Measurements from ENCODE around the gene PPFIBP2. TPM values are rescaled to one million over a fixed set of nuclear protein-coding genes. Genes with fewer than 3 reads are reported as not detected.

Gene PPFIBP2
- polyA plus RNA-seq, 3 donors = 5.5 to 22.6 (median 8.1) TPM

DNA sequence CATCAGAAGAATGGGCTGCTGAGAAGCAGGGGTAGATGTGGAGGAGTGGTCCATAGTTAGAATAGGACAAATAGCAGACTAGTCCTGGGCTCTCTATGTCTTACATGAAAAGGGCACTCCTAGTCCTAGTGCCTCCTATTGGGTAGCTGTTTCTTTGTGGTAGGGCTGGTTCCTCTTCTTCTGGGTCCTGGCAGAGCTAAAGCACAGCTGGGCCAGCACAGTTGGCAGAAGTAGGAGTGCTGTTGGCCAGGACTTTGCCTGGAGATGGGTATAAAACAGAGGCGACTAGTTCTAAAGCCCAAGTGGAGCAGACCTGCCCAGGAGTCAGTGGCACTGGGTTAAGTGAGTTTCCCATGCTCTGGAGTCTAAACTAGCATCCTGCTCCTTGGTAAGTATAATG lies 55.2 kb downstream of the PPFIBP2 start:
- 74 to 94% (median 88%) methylated on average over 1 of the region's 1 CpG for WGBS, 3 donors
- H3K27ac ChIP-seq (ENCODE audit: low read depth, low read length) = no peak overlapping the region

DNA sequence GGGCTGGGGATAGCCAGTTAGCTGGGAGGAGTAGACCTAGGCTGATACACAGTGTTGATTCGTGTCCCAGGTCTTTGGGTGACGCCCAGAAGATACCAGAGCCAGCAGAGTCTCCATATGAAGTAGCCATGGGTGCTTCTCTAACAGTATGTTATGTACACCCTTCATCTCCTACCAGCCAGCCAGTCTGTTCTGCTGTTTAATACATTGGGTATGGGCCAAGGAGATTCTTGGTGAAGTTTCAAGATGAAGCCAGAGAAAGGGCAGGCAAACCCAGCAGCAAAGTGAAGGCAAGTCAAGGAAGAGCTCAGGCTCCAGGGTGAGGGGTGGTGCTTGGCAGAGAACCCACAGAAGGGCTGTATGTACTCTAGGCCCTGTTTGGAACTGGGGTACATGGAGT lies 56.4 kb downstream of the PPFIBP2 start:
- no peak overlapping the region for H3K27ac ChIP-seq (ENCODE audit: low read depth, low read length)
- WGBS, 3 donors = 81 to 96% (median 86%) methylated on average over 2 of the region's 2 CpGs

GRCh38 chr11:7570938-7571521 lies 57.2 kb downstream of the PPFIBP2 start:
- WGBS, 3 donors = 55 to 98% (median 97%) methylated on average over 1 of the region's 1 CpG
- no peak overlapping the region for H3K27ac ChIP-seq (ENCODE audit: low read depth, low read length)

- 4 to 19% (median 15%) methylated on average over 4 of the region's 4 CpGs for WGBS, 3 donors
- H3K27ac ChIP-seq (ENCODE audit: low read depth, low read length) = no peak overlapping the region
Measured at GRCh38 chr11:7571640-7572000, 57.8 kb downstream of the PPFIBP2 start.

DNA sequence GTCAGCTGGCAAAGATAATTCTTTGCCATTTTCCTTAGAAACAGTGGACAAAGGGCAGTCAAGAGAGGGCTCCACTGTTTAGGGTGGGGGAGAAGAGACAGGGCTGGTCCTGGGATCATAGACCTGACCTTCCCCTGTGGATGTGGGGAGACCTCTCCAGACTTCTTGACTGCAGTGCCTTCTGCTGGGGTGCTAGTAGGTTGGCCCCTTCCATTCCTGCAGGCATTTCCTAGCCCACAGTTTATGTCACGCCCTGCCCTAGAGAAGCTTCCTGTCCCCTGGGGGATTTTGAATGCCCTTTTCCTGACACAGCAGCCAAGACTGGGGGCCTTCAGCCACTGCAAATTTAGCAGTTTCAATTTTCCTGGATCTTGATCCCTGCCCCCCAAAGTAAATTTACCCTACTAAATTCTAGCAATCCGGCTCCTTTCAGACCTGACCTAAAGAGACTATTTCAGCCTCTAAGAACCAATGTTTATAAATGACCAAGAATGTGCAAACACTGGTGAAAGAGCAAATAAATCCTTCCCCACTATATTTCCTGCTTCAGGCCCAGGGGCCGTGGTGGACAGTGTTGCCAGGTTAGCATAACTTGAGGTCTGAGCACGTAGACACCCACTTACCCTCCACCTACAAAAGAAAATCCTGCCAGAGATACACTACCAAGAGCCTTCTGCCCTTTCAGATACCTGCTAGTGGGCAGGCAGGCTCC lies 58.4 kb downstream of the PPFIBP2 start:
- 43 to 66% (median 54%) methylated on average over 4 of the region's 4 CpGs for WGBS, 3 donors
- no peak overlapping the region for H3K27ac ChIP-seq (ENCODE audit: low read depth, low read length)

DNA sequence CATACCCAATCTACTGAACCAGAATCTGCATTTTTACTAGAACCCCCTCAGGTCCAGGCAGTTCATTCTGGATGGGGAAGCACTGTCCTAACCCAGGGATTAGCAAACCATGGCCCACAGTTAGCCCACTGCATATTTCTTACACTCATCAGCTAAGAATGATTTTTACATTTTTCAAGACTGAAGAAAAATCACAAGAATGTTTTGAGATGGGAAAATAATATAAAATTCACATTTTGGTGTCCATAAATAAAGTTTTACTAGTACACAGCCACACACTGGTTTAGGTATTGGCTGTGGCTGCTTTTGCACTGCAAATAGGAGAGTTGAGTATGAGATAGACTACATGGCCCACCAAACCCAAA lies 59.4 kb downstream of the PPFIBP2 start:
- H3K27ac ChIP-seq (ENCODE audit: low read depth, low read length) = no peak overlapping the region

DNA sequence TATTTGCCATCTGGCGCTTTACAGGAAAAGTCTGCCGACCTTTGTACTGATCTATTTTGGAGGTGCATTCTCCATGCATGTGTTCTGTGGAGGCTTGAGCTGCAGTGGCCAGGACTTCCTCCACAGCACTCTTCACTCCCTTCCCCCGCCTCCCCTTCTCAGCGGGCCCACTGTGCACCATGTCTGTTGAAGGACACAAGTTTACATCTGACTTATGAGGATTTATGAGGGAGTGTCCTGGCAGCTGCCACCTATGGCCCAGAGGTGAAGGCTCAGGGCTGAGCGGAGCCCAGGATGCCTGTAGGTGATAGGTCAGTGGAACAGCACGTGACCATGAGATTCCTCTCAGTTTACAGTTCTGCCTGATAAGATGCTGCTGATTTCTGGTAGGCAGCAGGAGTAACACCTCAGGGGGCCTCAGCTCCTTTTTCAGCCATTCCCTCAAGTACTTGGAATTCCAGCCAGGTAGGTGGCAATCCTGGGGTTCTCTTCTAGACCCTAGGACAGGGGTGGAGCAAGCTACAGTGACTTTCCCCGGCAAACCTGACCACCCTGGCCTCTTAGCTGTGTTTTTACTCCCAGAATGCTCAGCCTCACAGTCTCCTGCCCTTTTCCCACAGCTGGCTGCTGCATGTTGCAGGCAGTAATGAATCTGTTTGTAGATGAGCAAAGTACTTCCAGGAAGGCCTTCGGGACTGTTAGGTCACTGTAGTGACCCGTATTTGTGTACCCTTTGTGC lies 59.9 kb downstream of the PPFIBP2 start:
- no peak overlapping the region for H3K27ac ChIP-seq (ENCODE audit: low read depth, low read length)
- 54 to 67% (median 60%) methylated on average over 9 of the region's 9 CpGs for whole genome bisulfite sequencing, 3 donors

DNA sequence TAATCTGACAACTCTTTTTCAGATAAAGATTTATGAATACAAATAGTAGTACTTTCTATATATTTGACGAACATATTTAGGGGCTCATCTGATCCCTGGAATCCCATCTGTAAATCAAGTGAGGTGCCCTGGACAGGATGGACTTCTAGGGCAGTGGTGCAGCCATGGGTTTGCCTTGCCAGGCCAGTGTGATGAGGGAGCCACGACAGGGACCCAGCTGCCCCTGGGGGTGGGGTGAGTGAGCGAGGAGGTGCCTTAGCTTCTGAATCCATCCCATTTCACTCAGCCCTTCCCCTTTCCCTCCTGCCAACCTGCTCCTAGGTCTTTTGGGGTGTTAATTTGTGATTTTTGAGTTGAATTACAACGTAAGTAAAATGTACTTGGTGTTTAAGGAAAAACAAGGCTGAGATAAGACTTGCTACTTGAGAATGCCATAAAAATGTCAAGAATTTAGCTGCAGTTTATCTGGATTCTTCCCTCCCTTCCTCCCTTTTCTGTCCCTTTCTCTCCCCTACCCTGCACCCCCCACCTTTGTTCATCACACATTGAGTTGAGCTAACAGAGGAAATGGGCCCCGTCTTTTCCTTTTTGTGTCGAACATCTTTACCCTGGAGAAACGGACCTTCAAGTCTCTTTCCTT lies 60.8 kb downstream of the PPFIBP2 start:
- 53 to 79% (median 60%) methylated on average over 7 of the region's 7 CpGs for WGBS, 3 donors
- H3K27ac ChIP-seq (ENCODE audit: low read depth, low read length) = no peak overlapping the region

- no peak overlapping the region for H3K27ac ChIP-seq (ENCODE audit: low read depth, low read length)
- WGBS, 3 donors = 38 to 58% (median 42%) methylated on average over 11 of the region's 11 CpGs
Measured at GRCh38 chr11:7575841-7576725, 62.3 kb downstream of the PPFIBP2 start.

GRCh38 chr11:7576726-7577290 lies 63.0 kb downstream of the PPFIBP2 start:
- H3K27ac ChIP-seq (ENCODE audit: low read depth, low read length) = no peak overlapping the region
- 29 to 70% (median 31%) methylated on average over 13 of the region's 13 CpGs for WGBS, 3 donors

DNA sequence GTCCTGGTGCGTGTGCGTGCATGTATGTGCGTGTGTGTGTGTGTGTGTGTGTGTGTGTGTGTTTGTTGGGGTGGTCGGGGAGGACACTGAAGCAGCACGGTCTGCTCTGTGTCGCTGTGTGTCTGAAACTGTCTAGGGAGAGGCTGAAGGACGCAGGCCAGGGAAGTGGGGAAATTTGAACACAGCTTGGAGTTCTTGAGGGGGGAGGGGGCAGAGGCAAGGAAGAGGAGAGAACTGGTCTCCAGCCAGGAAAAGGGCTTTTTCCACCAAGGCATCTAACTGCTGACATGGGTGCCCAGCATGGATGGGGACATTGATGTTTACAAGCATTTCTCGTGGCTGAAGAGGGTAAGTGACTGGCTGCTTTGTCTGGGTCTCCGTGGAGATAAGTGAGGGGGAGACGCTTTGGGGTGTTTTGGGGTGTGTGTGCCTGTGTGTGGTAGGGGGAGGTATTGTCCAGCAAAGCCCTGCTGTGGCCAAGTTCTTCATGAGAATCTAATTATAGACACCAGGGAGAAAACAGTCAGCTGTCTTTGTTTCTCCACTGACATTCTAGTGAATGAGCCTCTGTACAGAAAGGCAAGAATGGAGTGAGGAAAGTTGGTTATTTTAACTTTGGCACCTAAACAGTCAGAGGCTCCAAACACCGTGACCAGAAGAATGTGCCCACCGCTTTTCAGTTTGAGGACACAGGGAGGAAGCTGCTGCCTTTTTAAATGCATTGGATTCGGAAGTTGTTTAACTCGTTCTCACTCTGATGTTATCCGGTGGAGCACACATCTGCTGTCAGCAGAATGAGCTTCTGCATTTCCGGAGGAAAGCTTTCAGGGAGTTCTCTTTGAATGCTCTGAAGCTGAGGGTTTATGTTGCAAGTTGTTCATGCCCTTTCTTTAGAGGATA lies 63.7 kb downstream of the PPFIBP2 start:
- H3K27ac ChIP-seq (ENCODE audit: low read depth, low read length) = no peak overlapping the region
- WGBS, 3 donors = 13 to 62% (median 20%) methylated on average over 16 of the region's 16 CpGs

DNA sequence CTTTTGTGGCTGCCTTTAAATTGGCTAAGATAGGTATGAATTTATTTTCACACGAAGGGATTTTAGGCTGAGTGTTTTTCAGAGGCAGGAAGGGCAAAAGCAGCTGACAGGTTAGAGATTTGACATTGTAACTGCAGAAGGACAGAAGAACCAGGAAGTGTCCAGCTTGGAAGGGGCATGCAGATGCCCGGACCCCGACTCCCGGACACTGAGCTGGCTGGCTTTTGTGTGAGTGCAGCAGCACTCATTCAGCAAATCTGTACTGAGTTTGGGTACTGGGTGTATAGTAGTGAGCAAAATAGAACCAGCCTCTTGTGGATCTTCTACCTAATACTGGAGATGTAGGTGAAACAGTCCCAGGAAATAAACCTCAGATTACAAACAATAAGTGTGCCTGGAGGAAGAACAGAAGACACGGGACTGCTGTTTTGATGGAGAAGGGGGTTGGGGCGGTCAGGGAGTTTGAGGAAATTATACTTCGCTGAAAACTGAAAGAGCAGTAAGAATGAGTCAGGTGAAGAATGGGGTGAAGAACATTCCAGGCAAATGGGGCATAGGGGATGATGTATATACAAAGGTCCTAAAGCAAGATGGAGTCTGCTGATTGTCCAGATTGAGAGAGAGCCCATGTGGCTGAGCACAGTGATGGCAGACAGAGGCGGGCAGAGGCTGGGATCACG lies 64.6 kb downstream of the PPFIBP2 start:
- H3K27ac ChIP-seq (ENCODE audit: low read depth, low read length) = no peak overlapping the region
- 44 to 59% (median 46%) methylated on average over 9 of the region's 9 CpGs for WGBS, 3 donors

DNA sequence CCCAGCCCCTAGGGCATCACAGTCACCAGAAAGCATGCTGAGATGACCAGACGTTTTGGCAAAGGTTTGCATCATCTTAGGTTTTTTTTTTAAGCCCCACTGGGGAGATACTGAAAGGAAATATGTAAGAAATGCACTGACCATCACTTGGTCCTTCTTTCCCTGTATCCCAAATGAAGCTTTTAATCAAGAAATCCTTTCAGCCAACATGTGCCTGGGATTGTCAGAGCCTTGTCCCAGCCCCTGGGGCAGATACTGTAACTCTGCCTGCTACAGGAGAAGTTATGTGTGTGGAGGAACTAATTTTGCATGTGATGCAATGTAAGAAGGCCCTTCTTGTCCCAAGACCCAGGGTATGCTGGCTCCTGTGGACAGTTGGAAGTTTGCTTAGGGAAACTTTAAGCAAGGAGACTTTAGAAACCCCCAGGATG lies 65.6 kb downstream of the PPFIBP2 start:
- 7 to 55% (median 17%) methylated on average over 1 of the region's 1 CpG for WGBS, 3 donors
- no peak overlapping the region for H3K27ac ChIP-seq (ENCODE audit: low read depth, low read length)

GRCh38 chr11:7581021-7581590 lies 67.3 kb downstream of the PPFIBP2 start:
- WGBS, 3 donors = 66 to 74% (median 70%) methylated on average over 2 of the region's 2 CpGs
- H3K27ac ChIP-seq (ENCODE audit: low read depth, low read length) = no peak overlapping the region

DNA sequence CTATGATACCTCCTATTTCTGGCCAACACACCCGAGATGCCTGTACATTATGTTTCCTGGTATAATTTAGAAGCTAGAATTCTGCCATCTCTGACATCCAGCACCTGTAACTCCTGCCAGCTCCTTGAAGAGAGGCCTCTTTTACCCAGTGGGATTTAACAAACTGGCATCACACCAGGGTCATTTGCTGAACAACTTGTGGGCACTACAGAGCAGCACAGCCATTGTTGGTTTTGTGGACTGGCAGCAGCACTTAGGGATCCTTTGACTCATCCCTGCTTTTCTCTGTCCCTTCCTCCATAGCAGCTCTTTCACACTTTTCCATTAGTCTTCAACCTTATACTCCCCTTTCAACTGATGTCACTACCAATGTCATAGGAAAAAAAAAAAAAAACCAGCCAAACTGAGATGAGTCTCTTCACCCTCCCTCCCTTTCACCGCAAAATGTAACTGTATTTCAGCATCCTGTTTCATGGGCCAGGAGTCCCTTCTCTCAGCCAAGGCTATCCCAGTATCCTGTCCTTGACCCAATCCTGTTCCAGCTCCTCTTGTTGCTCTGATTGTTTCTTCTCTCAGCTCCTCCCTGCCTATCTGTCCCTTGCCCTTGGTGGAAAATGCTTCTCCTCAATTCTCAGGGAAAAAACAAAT lies 68.7 kb downstream of the PPFIBP2 start:
- H3K27ac ChIP-seq (ENCODE audit: low read depth, low read length) = no peak overlapping the region
- WGBS, 3 donors = 53 to 87% (median 59%) methylated on average over 2 of the region's 2 CpGs

- 82 to 94% (median 91%) methylated on average over 3 of the region's 3 CpGs for WGBS, 3 donors
- H3K27ac ChIP-seq (ENCODE audit: low read depth, low read length) = no peak overlapping the region
Measured at GRCh38 chr11:7583248-7583647, 69.4 kb downstream of the PPFIBP2 start.

Data from adipose tissue (tissue), 3 donors.